ENCODE measurements around the gene PDZK1IP1. TPM values are rescaled to one million over a fixed set of nuclear protein-coding genes. Genes with fewer than 3 reads are reported as not detected.

The PDZK1IP1 gene
- total and polyA plus RNA-seq, 2 of the 13 experiments (the other 11 are each of a cell fraction or from before 2014, with no cell fraction given), result 0.24 to 1.6 TPM

DNA sequence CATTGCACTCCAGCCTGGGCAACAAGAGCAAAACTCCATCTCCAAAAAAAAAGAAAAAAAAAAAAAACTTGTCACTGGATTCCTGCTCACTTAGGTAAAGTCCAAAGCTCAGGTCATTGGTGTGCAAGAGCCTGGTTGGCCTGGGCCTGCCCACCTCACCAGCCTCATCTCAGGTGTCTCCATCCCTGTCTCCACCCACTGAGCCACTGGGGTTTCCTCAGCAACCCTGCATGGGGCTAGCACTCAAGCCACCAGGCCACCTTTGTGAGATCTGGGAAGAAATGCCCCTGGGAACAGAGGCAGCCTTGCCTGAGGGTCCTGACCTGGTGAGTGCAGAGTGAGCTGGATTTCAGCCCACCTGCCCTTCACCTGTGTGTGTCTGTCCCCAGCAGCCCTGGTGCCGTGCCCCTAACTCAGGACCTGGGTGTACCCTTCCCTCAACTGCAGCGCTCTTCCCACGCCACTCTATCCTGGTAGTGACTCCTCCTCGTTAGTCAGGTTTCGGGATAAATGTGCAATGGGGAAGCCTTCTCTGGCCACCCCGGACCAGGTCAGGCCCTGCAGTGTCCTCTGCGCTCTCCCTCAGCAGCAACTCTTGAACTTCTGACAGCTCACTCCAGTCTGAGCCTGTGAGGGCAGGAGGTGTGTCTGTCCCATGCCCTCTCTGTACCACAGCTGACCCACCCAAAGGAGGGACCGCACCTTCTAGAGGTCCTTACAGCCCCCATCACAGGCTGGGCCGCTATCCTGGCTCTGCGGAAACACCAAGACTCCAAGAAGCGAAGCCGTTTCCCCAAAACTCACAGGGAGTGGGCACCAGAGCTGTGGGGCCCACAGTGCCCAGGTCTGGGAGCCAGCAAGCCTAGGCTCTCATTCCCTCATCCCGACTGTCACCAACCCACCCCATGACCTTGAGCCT is 3.3 kb downstream of the PDZK1IP1 start (continued):
- TF ChIP-seq ATF2 (CRISPR knock-in tag; IDR thresholded peaks at IDR 0.05) (peak; percentile 30; the same call in 1 of the 2 replicates), MYC (CRISPR knock-in tag; IDR thresholded peaks at IDR 0.05; ENCODE audit: borderline replicate concordance) (no peak), ZNF30 (CRISPR knock-in tag; IDR thresholded peaks at IDR 0.05) (0 out of 2 replicates have a peak, but pooled peaks have one; percentile 2), SOX6 (IDR thresholded peaks at IDR 0.05) (no peak), SOX6 (CRISPR knock-in tag; IDR thresholded peaks at IDR 0.05) (0 out of 2 replicates have a peak, but pooled peaks have one; percentile 4), JUN (CRISPR knock-in tag; IDR thresholded peaks at IDR 0.05) (peak; percentile 76; the same call in 1 of the 2 replicates), NFYC (CRISPR knock-in tag; IDR thresholded peaks at IDR 0.05) (peak; percentile 32; the same call in 1 of the 2 replicates), ZFY (CRISPR knock-in tag; IDR thresholded peaks at IDR 0.05) (peak; percentile 24; the same call in 1 of the 2 replicates), TCF7L2 (IDR thresholded peaks at IDR 0.05; ENCODE audit: low read depth, low read length) (no peak), HNF4G (IDR thresholded peaks at IDR 0.05; ENCODE audit: borderline replicate concordance, low read depth, low read length) (0 out of 2 replicates have a peak, but pooled peaks have one; percentile 12), HNF4G (CRISPR knock-in tag; IDR thresholded peaks at IDR 0.05; ENCODE audit: borderline replicate concordance, low read depth) (no peak), KLF12 (CRISPR knock-in tag; IDR thresholded peaks at IDR 0.05; ENCODE audit: borderline replicate concordance) (no peak), ZNF431 (CRISPR knock-in tag; IDR thresholded peaks at IDR 0.05; ENCODE audit: borderline replicate concordance, low read depth) (peak; percentile 96; the same call in 1 of the 2 replicates), MED1 (CRISPR knock-in tag; IDR thresholded peaks at IDR 0.05) (peak; percentile 52), JUND (CRISPR knock-in tag; IDR thresholded peaks at IDR 0.05) (0 out of 2 replicates have a peak, but pooled peaks have one; percentile 34), GATAD2A (CRISPR knock-in tag; IDR thresholded peaks at IDR 0.05) (no peak), NRL (CRISPR knock-in tag; IDR thresholded peaks at IDR 0.05; ENCODE audit: borderline replicate concordance) (0 out of 2 replicates have a peak, but pooled peaks have one; percentile 39), ATF7 (IDR thresholded peaks at IDR 0.05) (no peak), ATF7 (CRISPR knock-in tag; IDR thresholded peaks at IDR 0.05) (0 out of 2 replicates have a peak, but pooled peaks have one; percentile 29), TEAD3 (CRISPR knock-in tag; optimal IDR thresholded peaks at IDR 0.05; ENCODE audit: borderline replicate concordance) (peak; percentile 28)
- TF ChIP-seq, protein P1, sequence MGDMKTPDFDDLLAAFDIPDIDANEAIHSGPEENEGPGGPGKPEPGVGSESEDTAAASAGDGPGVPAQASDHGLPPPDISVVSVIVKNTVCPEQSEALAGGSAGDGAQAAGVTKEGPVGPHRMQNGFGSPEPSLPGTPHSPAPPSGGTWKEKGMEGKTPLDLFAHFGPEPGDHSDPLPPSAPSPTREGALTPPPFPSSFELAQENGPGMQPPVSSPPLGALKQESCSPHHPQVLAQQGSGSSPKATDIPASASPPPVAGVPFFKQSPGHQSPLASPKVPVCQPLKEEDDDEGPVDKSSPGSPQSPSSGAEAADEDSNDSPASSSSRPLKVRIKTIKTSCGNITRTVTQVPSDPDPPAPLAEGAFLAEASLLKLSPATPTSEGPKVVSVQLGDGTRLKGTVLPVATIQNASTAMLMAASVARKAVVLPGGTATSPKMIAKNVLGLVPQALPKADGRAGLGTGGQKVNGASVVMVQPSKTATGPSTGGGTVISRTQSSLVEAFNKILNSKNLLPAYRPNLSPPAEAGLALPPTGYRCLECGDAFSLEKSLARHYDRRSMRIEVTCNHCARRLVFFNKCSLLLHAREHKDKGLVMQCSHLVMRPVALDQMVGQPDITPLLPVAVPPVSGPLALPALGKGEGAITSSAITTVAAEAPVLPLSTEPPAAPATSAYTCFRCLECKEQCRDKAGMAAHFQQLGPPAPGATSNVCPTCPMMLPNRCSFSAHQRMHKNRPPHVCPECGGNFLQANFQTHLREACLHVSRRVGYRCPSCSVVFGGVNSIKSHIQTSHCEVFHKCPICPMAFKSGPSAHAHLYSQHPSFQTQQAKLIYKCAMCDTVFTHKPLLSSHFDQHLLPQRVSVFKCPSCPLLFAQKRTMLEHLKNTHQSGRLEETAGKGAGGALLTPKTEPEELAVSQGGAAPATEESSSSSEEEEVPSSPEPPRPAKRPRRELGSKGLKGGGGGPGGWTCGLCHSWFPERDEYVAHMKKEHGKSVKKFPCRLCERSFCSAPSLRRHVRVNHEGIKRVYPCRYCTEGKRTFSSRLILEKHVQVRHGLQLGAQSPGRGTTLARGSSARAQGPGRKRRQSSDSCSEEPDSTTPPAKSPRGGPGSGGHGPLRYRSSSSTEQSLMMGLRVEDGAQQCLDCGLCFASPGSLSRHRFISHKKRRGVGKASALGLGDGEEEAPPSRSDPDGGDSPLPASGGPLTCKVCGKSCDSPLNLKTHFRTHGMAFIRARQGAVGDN (CRISPR knock-in tag; IDR thresholded peaks at IDR 0.05), result peak; percentile 68
- TF ChIP-seq, protein P2, sequence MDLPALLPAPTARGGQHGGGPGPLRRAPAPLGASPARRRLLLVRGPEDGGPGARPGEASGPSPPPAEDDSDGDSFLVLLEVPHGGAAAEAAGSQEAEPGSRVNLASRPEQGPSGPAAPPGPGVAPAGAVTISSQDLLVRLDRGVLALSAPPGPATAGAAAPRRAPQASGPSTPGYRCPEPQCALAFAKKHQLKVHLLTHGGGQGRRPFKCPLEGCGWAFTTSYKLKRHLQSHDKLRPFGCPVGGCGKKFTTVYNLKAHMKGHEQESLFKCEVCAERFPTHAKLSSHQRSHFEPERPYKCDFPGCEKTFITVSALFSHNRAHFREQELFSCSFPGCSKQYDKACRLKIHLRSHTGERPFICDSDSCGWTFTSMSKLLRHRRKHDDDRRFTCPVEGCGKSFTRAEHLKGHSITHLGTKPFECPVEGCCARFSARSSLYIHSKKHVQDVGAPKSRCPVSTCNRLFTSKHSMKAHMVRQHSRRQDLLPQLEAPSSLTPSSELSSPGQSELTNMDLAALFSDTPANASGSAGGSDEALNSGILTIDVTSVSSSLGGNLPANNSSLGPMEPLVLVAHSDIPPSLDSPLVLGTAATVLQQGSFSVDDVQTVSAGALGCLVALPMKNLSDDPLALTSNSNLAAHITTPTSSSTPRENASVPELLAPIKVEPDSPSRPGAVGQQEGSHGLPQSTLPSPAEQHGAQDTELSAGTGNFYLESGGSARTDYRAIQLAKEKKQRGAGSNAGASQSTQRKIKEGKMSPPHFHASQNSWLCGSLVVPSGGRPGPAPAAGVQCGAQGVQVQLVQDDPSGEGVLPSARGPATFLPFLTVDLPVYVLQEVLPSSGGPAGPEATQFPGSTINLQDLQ (CRISPR knock-in tag; IDR thresholded peaks at IDR 0.05), result peak; percentile 99

All from HepG2 (cell line).